Stimulated activated CD8-positive, alpha-beta memory T cell treated with anti-CD3 and anti-CD28 coated beads, Interleukin-4, amount 100 ng/mL, for 48 hours (primary cell): Measurements from ENCODE around the gene CD248.
A peak's percentile ranks its signal among the peaks of the same experiment; 100 is the strongest.

ENCODE experiments used
- DNase-seq: peaks from one replicate; pipeline ENCODE4 v3.0.0-alpha.2; 2020

Gene CD248

GRCh38 chr11:66268952-66269905, 47.6 kb downstream of the CD248 start:
- peak; percentile 42 for DNase-seq

GRCh38 chr11:66268244-66268951, 48.4 kb downstream of the CD248 start, which contains the start of gene RAB1B:
Gene RAB1B, plus strand, starts transcription at chr11:66268639. Its CDS starts 41 bp downstream, at chr11:66268680.
- peak; percentile 100 for DNase-seq

- DNase-seq: peak; percentile 93
These were observed 49.2 kb downstream of the CD248 start for GRCh38 chr11:66267379-66268243.

- DNase-seq: no peak
These were observed 49.8 kb downstream of the CD248 start for GRCh38 chr11:66267039-66267378.

- no peak for DNase-seq
These were observed 50.3 kb downstream of the CD248 start for GRCh38 chr11:66266378-66267038.

GRCh38 chr11:66265531-66266377, 51.1 kb downstream of the CD248 start:
- DNase-seq: no peak

GRCh38 chr11:66264914-66265313, 51.9 kb downstream of the CD248 start:
- DNase-seq: peak; percentile 72
